ENCODE data around the gene BLMH. TPM values are rescaled to one million over a fixed set of nuclear protein-coding genes. Genes with fewer than 3 reads are reported as not detected.

BLMH gene
- total RNA-seq, 4 donors from 2014 or later: 13.5 to 32.1 (median 20.4) TPM

GRCh38 chr17:30238387-30239088 is 53.2 kb downstream of the BLMH start:
- Histone ChIP-seq H3K27ac (no peak overlapping the region), H3K4me1 (peaks cover 8 to 24% (median 18%) of the 10 kb centered on the region in 4 donors), H3K4me3 (no peak overlapping the region), H3K27me3 (peaks cover 62% of the 10 kb centered on the region), H3K36me3 (no peaks in the 10 kb centered on the region), H3K9me3 (no peaks in the 10 kb centered on the region)
- WGBS, 2 donors (ENCODE audit: low coverage in 1 of 2): 57% methylated on average over 27 of the region's 27 CpGs; no CpG with 5 or more reads in 1 of the 2 donors
- no peak for DNase-seq
- intact Hi-C loops (cut with DNase I; ENCODE audit: low total_unique reads): loop anchor here (5.0 kb wide), 1 partner anchor 136 kb away; no protein-coding TSS in a partner anchor
- in situ Hi-C loops (cut with MboI; ENCODE audit: low pct_ligation_motif_present in 1 of 4, low pct_unique_long_range_greater_than_20kb in 1 of 4, low sequenced_read_pairs in 3 of 4): no loop called here
- TF ChIP-seq POLR2AphosphoS5 (IDR thresholded peaks at IDR 0.05) (no peak), POLR2A (IDR thresholded peaks at IDR 0.05) (no peak)

DNA sequence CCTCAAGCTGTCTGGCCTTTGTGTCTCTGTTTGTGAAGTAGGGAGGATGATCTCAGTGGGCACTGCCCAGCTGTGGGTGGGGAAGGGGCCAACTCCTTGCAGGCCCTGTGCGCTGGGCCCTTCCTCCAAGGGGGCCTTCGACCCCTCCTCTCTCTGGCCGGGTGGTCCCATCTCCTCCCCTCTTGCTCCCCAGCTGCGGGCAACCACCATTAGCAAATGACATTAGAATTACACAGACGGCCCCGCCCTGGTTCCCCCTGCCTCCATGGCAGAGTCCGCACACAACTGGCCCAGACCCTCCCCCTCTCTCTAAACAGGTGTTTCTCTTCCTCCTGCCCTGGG is 53.8 kb downstream of the BLMH start:
- intact Hi-C loops (cut with DNase I; ENCODE audit: low total_unique reads): loop anchor here (5.0 kb wide), 1 partner anchor 136 kb away; no protein-coding TSS in a partner anchor
- no peaks in the 10 kb centered on the region for H3K9me3 ChIP-seq
- H3K4me1 ChIP-seq: peaks cover 8 to 24% (median 18%) of the 10 kb centered on the region in 4 donors
- 51% methylated on average over 7 of the region's 7 CpGs; no CpG with 5 or more reads in 1 of the 2 donors for WGBS, 2 donors (ENCODE audit: low coverage in 1 of 2)
- H3K36me3 ChIP-seq: no peaks in the 10 kb centered on the region
- DNase-seq: no peak
- H3K27ac ChIP-seq: no peak overlapping the region
- in situ Hi-C loops (cut with MboI; ENCODE audit: low pct_ligation_motif_present in 1 of 4, low pct_unique_long_range_greater_than_20kb in 1 of 4, low sequenced_read_pairs in 3 of 4): no loop called here
- TF ChIP-seq POLR2AphosphoS5 (IDR thresholded peaks at IDR 0.05): no peak
- TF ChIP-seq EP300 (IDR thresholded peaks at IDR 0.05; ENCODE audit: low read depth): no peak
- no peak for TF ChIP-seq POLR2A (IDR thresholded peaks at IDR 0.05)
- TF ChIP-seq, protein P1, sequence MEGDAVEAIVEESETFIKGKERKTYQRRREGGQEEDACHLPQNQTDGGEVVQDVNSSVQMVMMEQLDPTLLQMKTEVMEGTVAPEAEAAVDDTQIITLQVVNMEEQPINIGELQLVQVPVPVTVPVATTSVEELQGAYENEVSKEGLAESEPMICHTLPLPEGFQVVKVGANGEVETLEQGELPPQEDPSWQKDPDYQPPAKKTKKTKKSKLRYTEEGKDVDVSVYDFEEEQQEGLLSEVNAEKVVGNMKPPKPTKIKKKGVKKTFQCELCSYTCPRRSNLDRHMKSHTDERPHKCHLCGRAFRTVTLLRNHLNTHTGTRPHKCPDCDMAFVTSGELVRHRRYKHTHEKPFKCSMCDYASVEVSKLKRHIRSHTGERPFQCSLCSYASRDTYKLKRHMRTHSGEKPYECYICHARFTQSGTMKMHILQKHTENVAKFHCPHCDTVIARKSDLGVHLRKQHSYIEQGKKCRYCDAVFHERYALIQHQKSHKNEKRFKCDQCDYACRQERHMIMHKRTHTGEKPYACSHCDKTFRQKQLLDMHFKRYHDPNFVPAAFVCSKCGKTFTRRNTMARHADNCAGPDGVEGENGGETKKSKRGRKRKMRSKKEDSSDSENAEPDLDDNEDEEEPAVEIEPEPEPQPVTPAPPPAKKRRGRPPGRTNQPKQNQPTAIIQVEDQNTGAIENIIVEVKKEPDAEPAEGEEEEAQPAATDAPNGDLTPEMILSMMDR (IDR thresholded peaks at IDR 0.05): no peak
- peaks cover 68% of the 10 kb centered on the region for H3K27me3 ChIP-seq
- no peak overlapping the region for H3K4me3 ChIP-seq

GRCh38 chr17:30237296-30238002 is 54.3 kb downstream of the BLMH start:
- WGBS, 2 donors (ENCODE audit: low coverage in 1 of 2): 28% methylated on average over 21 of the region's 21 CpGs; no CpG with 5 or more reads in 1 of the 2 donors
- no peak for DNase-seq
- TF ChIP-seq POLR2A (IDR thresholded peaks at IDR 0.05) (no peak), POLR2AphosphoS5 (IDR thresholded peaks at IDR 0.05) (no peak), EP300 (IDR thresholded peaks at IDR 0.05; ENCODE audit: low read depth) (no peak)
- TF ChIP-seq, protein P1 (IDR thresholded peaks at IDR 0.05): no peak
- peaks cover 8 to 24% (median 18%) of the 10 kb centered on the region in 4 donors for H3K4me1 ChIP-seq
- no peaks in the 10 kb centered on the region for H3K9me3 ChIP-seq
- peaks cover 71% of the 10 kb centered on the region for H3K27me3 ChIP-seq
- intact Hi-C loops (cut with DNase I; ENCODE audit: low total_unique reads): loop anchor here (5.0 kb wide), 1 partner anchor 135 kb away; no protein-coding TSS in a partner anchor
- H3K36me3 ChIP-seq: no peaks in the 10 kb centered on the region
- no peak overlapping the region for H3K27ac ChIP-seq
- H3K4me3 ChIP-seq: no peak overlapping the region
- in situ Hi-C loops (cut with MboI; ENCODE audit: low pct_ligation_motif_present in 1 of 4, low pct_unique_long_range_greater_than_20kb in 1 of 4, low sequenced_read_pairs in 3 of 4): no loop called here

DNA sequence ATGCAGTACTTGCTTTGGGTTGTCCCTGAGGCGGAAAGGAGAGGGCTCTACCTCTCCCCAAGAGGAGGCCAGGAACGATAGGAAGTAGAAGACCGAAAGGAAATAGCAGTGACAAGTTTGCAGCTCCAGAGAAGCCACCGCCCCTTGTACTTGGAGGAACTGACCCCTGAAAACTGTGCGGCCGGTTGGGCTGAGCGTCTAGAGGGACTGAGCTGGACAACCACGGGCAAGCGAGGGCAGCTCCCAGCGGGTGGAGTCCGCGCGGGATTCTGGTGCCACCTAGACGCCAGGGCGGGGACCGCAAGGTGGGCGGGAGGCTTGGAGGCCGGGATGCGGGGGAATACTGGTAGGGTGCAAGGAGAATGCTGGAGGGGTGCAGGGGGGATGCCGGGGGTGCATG is 55.0 kb downstream of the BLMH start:
- in situ Hi-C loops (cut with MboI; ENCODE audit: low pct_ligation_motif_present in 1 of 4, low pct_unique_long_range_greater_than_20kb in 1 of 4, low sequenced_read_pairs in 3 of 4) (no loop called here), intact Hi-C loops (cut with DNase I; ENCODE audit: low total_unique reads) (loop anchor here (5.0 kb wide), 1 partner anchor 134 kb away; no protein-coding TSS in a partner anchor)
- Histone ChIP-seq H3K4me3 (peak overlapping the region in 1 of 4 donors; percentile 49), H3K36me3 (no peaks in the 10 kb centered on the region), H3K4me1 (peaks cover 8 to 24% (median 18%) of the 10 kb centered on the region in 4 donors), H3K27me3 (peaks cover 78% of the 10 kb centered on the region), H3K9me3 (no peaks in the 10 kb centered on the region), H3K27ac (no peak overlapping the region)
- 5 to 6% methylated on average over 8 to 15 of the region's 20 CpGs for WGBS, 2 donors (ENCODE audit: low coverage in 1 of 2)
- TF ChIP-seq POLR2A (IDR thresholded peaks at IDR 0.05): no peak
- TF ChIP-seq, protein P1 (IDR thresholded peaks at IDR 0.05): peak; percentile 33 to 50 (median 40)
- DNase-seq: peak; percentile 66

All from transverse colon (tissue), 4 donors.